HG03159 (cell line): ENCODE results near the gene CTDP1.

ENCODE experiments used
- ATAC-seq: cut with Tn5 transposase; IDR thresholded peaks from one replicate; pipeline ENCODE4 v1.9.1; 2021; ENCODE audit warnings: mild to moderate bottlenecking, moderate library complexity; ENCODE audit not compliant: unreplicated experiment

Gene CTDP1

DNA sequence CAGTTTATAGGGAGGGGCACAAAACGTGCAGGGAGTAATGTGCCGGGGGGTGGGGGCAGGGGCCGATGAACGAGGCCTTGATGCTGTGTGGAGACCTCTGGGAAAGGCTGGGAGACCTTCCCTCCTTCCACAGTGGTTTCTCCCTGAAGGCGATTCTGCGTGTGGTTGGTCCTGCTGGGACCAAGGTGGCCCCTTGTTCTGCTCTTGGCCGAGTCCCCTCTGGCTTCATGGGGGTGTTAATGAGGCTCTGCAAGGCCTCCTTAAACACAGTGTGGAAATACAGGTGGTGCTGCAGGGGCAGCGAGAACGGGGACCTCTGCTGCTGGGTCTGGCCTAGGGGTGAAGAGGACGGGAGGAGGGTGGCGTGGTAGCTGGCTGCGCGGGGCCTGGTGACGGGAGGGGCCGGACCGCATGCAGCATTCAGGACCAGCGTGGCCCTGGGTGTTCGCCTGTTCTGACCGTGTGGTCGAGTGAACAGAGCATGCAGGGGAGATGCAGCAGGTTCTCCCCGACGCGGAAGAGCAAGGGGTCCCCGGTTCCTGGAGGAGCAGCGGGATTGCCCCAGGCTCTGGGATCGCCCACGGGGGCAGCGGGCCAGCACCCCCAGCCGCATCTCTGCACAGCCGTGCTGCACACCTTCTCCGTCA is 76.0 kb downstream of the CTDP1 start:
- no peak for ATAC-seq

DNA sequence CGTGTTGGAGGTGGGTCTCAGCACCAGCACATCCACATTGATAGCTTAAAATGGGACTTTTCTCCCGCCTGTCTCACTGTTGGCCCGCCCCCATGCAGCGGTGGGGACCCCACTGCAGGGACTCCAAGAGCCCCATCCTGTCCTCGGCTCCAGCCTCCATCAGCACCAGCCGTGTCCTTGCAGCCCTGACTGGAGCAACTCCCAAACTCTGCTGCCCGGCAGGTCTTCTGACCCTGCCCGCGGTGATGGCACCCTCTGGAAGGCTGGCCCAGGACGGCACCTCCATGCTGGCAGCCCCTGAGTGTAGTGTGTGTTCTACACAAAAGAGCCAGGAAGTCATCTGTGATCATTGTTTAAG is 76.5 kb downstream of the CTDP1 start:
- ATAC-seq, result no peak

DNA sequence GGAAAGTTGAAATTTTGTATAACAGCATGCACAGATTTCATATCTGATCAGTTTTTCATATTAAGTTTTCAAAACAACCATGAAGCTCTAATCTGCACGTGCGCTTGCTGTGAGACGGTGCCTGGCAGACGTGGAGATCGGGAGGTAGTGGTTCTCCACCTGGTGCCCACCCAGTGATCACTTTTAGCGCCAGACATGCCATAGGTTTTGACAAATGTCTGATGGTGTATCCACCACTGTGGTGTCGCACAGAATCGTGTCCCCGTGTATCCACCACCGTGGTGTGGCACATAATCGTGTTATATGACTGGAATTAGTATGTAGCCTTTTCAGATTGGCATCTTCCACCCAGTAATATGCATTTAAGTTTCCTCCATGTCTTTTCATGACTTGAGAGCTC is 77.2 kb downstream of the CTDP1 start:
- ATAC-seq, result no peak

DNA sequence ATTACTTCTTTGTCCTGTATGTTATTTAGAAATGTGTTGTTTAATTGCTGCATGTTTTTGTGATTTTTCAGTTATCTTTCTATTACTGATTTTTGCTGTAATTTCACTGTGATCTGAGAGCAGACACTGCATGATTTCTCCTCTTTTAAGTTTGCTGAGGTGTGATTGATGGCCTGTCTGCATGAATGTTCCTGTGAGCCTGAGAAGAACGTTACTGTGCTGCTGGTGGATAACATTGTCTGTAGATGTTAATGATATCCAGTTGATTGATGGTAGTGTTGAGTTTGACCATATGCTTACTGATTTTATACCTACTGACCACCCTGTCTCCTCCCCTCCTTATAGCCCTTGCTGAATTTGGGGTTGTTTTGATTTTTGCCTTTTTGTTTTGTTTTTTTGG is 80.7 kb downstream of the CTDP1 start:
- no peak for ATAC-seq

DNA sequence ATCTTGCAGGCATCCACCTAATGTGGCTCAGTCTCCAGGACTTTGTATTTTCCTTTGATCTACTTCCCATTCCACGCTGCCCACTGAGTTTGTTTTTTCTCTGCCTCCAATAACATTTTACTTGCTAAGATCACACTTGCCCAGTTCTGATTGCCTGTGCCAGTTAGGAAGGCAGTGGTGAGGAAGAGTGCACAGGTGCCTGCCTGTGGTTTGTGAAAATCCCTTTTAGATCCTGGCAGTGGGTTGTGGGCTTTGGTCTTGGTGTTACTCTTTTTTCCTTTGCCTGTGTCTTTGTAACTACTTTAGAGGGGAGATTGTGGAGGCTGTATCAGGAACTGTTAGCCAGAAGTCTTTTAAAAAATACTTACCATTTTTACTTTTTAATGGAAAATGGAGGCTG is 81.3 kb downstream of the CTDP1 start:
- ATAC-seq, result no peak

DNA sequence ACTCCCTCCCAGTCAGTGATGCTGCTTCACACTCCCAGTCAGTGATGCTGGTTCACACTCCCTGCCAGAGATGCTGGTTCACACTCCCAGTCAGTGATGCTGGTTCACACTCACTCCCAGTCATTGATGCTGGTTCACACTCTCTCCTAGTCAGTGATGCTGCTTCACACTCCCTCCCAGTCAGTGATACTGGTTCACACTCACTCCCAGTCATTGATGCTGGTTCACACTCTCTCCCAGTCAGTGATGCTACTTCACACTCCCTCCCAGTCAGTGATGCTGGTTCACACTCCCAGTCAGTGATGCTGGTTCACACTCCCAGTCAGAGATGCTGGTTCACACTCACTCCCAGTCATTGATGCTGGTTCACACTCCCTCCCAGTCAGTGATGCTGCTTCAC is 83.8 kb downstream of the CTDP1 start:
- no peak for ATAC-seq

DNA sequence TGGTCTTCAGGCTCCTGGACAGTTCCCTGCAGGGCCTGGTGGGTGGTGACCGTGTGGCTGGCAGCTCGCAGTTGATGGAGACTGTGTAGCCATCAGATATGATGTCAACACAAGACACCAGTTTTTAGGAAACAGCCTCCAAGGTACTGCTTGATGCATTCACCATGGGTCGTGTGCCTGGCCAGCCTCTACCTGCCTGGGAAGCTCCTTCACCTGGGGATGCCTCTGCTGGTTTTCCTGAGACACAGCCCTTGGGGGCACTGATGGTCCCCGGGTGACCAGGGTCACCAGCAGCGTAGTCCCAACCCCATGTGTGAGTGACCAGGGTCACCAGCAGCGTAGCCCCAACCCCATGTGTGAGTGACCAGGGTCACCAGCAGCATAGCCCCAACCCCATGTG is 84.5 kb downstream of the CTDP1 start:
- no peak for ATAC-seq

DNA sequence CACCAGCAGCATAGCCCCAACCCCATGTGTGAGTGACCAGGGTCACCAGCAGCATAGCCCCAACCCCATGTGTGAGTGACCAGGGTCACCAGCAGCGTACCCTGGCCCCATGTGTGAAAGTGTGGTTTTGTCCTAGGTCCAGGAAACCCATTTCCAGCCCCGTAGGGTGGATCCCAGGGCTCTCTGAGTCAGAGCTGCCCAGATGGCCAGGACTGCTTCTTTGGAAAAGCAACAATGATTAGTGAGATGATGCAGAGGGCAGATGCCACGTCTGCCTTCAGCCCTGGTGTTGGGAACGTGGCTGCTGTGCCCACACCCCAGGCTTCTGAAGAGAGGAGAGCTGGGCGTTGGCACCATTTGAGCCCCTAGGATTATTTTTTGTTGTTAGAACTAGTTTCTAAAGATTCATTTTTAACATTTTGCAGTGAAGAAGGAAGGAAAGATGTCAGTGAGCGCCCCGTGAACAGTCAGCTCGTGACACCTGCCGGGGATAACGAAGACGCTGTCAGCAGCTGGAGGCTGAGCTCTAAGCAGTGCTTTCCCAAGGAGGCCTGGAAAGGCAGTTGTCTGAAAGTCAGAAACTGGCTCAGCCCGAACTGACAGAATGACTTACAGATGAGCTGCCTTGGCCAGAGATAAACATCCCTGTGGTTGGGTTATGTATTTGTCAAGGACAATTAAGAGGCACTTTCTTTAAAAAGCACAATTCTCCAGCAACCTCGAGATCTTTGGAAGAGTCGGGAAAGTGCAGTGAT is 86.1 kb downstream of the CTDP1 start:
- ATAC-seq, result no peak

DNA sequence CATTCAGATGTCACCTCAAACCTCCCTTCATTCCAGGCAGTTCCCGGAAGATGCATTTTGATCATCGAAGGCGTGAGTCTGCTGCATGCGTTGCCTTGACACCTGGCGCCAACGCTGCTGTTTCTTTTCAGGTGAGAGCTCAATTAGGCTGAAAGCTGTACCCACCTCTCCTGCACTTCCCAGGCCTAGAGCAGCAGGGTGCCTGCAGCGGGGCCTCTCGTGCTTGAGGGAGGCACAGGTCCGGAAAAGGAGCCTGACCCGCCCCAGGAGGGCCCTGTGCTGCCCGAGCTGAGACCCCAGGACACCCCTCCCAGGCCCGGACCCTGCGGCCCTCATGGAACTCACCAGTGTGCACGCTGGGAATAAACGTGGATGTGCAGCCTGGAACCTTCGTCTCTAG is 86.7 kb downstream of the CTDP1 start:
- no peak for ATAC-seq

DNA sequence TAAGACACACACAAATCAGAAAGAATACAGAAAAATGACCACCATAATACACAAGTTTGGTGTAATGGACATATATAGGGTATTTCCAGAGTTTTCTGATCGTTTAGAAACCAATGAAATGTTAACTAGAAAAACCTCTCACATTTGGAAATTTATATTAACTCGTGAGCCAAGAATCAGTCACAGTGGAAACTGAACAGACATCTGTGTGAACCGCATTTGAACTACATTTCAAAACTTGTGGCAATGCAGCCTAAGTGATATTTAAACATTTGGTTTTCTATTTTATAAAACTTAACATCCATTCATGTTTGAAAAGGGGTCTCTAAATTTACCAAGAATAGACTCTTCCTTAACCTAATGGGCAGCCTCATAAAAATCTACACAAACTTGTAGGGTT is 89.1 kb downstream of the CTDP1 start:
- no peak for ATAC-seq

DNA sequence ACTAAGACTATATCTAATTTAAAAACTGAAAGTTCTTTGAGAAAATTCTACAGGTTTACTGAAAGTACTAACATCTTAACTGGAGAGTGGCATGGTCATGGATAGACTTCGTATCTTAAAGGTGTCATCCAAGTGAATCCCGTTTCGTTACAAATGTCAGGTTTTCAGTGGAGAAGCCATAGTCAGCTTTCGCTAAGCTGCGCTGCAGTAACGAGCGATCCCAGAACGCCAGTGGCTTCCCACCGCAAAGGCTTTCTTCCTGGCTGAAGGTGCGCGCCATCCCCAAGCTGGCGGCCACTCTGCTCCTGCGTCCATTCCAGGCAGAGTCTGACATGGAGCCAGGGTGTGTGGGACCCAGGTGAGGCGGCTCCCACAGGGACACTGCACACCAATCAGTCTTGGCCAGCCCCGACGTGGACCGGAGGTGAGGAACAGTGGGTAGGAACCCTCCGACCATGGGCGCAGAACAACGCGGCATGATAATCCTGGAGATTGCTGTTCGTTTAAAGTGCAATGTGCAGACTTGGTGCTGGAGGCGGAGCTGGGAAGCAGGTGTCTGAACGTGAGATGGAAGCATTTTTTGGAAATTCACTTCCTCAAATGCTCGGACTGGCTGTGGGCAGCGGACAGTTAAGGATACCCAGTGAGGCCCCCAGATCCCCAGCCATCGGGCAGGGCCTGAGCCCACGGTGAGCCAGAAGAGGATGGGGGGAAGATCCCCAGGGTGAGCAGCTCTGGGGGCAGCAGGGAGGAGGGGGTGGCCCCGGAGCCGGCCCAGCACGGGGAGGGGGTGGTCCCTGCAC is 90.3 kb downstream of the CTDP1 start:
- ATAC-seq, result no peak

DNA sequence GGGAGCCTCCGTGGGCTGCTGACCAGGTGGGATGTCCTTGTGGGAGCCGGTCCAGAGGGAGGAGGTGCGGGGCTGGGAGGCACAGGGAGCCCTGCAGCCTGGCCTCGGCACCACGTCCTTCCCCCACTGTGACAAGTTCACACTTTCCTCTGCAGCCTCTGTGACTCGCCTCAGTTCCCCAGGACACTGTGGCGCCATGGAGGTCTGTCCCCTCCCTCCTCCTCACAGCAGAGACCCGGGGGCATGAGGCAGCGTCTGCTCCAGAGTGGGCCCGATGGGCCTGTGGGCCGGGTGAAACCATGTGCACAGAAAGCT is 90.9 kb downstream of the CTDP1 start:
- no peak for ATAC-seq

DNA sequence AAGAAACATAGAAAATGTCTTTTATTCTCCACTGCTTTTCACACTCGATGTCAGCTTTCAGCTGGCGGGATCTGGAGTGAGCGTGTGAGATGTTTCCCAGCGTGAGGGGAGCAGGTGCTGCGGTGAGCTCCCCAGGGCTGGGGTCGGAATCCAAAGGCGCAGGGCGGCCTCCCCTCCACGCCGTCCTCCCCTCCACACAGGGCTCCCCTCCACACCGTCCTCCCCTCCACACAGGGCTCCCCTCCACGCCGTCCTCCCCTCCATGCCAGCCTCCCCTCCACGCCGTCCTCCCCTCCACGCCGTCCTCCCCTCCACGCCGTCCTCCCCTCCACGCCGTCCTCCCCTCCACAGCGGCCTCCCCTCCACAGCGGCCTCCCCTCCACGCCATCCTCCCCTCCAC is 91.2 kb downstream of the CTDP1 start:
- ATAC-seq, result no peak

DNA sequence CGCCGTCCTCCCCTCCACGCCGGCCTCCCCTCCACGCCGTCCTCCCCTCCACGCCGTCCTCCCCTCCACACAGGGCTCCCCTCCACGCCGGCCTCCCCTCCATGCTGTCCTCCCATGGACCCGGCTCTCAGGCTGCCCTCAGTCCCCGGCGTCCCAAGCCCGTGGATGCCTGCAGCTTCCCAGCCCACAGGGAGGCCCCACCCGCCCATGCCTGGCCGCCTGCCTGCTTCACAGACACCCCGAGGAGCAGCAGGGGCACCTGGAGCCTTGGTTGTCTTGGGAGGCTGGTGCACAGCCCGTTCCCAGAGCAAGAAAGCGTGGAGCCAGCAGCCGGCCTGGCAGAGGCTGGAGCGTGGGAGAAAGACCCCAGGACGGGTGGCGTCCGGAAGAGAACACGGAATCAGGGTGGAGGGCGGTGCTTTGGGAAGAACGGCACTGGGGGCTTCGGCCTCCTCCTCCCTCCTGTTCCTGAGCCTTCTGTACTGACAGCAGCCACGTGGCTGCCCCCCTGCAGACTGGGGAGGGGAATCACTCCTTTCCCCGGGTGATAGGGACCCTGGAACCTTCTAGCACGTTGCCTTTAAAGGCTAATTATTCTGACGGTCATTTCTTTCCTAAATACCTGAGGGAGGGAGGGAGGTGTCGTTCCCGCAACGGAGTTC is 92.0 kb downstream of the CTDP1 start:
- no peak for ATAC-seq

DNA sequence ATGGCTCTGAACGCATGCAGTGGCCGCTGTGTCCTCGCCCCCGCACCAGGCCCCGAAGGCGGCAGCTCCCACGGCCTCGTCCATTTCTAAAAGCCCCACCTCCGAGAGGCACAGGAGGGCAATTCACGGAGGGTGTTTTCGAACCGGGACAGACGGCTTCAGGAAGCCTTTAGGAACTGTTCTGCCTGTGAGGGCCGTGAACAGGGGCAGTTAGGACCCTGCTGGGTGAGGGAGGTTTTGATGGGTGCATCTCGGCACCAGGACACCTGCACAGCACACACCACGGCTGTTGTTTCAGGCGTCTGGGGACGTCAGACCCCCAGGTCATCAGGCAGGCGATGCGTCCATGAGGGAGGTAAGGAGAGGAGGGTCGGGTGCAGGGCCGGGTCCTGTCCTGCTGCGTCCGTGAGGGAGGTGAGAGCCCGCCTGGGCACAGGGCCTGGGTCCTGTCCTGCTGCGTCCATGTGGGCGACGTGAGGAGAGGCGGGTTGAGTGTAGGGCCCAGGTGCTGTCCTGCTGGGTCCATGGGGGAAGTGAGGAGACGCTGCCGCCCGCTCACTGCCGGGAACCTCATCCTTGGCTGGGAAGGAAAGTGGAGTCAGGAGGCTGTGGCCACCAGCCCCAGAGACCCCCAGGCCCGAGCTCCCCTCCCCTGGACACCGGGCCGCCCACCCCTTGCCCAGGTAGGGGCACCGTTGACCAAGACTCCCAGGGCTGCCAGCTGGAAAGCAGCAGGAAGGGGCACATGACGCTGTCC is 92.7 kb downstream of the CTDP1 start:
- ATAC-seq, result no peak

DNA sequence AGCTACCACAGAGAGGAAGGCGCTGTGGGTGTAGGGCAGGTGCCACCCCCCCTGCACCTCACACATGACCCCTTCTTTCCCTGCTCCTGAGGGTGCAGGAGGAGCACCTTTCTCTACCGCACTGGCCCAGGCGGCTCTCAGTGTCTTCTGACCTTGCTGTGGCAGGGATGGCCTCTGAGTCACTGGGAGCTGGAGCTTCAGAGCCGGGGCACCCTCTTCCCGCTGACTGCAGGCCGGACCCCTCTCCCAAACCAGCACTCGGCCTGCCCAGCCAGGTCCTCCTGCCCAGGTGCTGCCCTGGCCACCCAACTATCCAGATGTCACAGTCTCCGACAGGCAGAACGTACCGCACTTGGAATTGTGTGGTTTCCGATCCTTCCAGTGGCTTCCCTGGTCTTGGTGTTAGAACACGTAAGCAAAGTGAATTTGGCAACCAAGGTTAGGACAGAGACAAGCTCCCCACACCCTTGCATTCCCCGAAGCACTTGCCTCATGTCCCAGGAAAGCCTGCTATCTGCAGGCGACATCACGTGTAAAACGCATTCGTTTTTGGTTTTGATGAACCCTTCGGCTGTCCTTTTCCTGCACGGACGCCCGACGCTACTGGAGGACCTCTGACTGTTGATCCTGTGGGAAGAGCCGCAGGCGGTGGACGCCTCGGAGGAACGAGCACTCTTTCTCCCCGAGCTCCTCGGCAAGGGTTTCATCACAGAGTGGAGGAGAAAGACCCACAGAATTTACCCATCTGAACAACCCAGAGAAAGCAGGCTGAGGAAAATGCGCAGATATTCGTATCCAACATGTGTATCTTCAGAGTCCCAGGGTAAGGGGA is 93.5 kb downstream of the CTDP1 start:
- ATAC-seq, result no peak

DNA sequence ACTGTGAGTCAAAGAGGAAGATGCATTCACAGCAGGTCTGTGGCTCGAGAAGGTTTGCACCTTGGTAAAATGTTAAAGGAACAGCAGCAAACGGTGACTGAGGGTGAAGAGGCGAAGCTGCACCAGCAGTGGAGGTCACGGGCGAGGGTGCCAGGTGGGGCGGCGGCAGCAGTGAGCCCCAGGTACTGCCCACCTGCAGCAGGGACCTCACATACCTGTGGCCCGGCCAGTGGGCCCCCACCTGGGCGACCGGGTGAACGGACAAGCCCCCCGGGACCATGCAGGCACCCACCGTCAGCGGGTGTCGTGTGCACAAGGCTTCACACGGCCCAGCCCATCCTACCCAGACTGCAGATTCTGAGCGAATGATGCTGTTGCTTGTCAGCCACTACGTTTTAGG is 94.5 kb downstream of the CTDP1 start:
- no peak for ATAC-seq

DNA sequence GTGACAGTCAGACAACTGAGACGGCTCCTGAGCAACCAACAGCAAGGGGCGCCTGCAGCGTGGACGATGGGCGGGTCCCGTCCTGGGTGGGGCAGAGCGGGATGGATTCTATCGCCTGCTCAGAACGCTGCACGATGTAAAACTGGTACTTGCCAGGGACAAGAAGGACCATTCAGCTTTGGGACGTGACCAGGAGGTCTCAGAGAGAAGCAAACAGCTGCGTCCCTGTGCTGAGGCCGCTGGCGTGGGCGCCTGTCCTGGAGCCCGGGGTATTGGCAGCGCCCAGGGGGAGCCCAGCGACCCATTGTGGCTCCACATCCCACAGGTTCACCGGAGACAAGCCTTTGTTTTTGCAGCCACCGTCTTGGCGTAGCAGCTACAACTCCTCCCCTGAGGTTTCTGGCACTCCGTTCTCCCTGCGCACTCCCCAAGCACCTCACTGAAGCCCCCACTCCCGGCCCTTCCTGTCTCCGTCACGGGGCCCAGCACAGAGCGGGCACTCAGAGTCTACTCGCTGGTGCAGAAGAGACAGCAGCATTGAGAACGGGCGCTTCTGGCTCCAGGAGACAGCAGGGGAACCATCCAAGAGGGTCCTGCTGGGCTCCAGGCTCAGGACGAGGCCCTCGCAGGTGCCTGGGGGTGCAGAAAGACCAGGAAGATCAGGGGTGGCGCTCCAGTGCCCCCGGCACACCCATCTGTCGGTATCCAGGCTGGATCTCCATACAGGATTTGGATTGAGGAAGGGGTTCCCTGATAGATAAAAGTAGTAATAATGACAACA is 96.0 kb downstream of the CTDP1 start:
- no peak for ATAC-seq

DNA sequence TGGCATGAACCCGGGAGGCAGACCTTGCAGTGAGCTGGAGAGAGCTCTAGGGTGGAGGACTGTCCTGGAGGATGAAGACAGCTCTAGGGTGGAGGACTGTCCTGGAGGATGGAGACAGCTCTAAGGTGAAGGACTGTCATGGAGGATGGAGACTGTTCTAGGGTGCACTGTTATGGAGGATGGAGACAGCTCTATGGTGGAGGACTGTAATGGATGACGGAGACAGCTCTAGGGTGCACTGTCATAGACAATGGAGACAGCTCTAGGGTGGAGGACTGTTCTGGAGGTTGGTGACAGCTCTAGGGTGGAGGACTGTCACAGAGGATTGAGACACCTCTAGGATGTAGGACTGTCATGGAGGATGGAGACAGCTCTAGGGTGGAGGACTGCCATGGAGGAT is 97.1 kb downstream of the CTDP1 start:
- ATAC-seq, result no peak
